ENCODE results near the gene ZC3H15.

ZC3H15 gene

DNA sequence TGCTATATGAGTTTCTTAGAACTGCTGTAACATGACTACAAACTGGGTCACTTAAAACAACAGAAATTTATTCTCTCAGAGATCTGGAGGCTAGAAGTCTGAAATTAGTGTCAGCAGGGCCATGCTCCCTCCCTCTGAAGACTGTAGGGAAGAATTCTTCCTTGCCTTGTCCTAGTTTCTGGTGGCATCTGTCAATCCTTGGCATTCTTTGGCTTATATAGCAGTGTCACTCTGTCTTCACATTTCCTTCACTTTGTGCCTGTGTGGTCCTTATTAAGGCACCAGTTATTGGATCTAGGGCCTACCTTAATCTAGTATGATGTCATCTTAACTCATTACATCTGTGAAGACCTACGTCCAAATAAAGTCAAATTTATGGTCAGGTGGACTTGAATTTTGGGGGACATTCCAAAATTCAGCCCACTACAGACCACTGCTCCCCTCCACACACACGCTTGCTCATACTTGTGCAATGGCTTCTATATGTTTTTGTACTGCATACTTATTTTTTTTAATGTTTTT, 7.6 kb downstream of the ZC3H15 start:
- H3K4me1 ChIP-seq (ENCODE audit: control insufficient read depth, insufficient read depth, low read length, poor library complexity, severe bottlenecking), result peaks cover 13% of the 10 kb centered on the region
- no peak overlapping the region for H3K4me3 ChIP-seq (ENCODE audit: extremely low read depth, insufficient read depth, low read length, poor library complexity, severe bottlenecking)
- peaks cover 27% of the 10 kb centered on the region for H3K36me3 ChIP-seq (ENCODE audit: control insufficient read depth, insufficient read depth, low read length)
- H3K9me3 ChIP-seq (ENCODE audit: control insufficient read depth, low read length), result no peaks in the 10 kb centered on the region
- H3K27ac ChIP-seq (ENCODE audit: low read depth, low read length, severe bottlenecking), result no peak overlapping the region
- 100% methylated on average over 1 of the region's 2 CpGs for WGBS, 2 experiments (ENCODE audit: insufficient coverage in 2 of 2)

DNA sequence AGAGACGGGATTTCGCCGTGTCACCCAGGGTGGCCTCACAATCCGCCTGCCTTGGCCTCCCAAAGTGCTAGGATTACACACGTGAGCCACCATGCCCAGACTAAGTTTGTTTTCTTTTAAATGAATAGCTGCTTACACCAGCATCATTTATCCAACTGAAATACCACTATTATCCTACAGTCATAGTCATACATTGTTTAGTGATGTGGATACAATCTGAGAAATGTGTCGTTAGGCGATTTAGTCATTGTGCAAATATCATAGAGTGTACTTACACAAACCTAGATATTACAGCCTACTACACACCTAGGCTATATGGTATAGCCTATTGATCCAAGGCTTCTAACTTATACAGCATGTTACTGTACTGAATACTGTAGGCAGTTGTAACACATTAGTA, 10.3 kb downstream of the ZC3H15 start:
- H3K36me3 ChIP-seq (ENCODE audit: control insufficient read depth, insufficient read depth, low read length), result peaks cover 47% of the 10 kb centered on the region
- WGBS, 2 experiments (ENCODE audit: insufficient coverage in 2 of 2), result 88 to 92% methylated on average over 4 to 5 of the region's 7 CpGs

DNA sequence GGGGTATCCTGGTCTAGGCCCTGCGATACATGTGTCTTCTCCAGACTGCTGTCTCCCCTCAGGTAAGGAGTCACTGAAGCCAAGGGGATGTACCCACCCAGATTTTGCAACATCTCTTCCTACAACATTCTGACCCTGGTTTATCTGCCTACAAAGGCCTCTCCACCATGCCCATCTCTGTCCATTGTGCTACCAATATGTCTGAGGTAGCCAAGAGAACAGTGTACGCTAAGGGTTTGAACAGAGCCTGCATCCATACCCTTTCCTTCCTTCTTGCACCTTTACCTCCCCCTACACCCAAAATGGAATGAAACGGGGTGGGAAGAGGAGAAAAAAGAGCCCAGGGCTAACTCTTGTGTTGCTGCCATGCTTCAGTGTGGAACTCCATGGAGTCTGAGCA, 11.9 kb downstream of the ZC3H15 start:
- Histone ChIP-seq H3K27ac (ENCODE audit: low read depth, low read length, severe bottlenecking) (no peak overlapping the region), H3K9me3 (ENCODE audit: control insufficient read depth, low read length) (no peaks in the 10 kb centered on the region), H3K36me3 (ENCODE audit: control insufficient read depth, insufficient read depth, low read length) (peaks cover 51% of the 10 kb centered on the region), H3K4me3 (ENCODE audit: extremely low read depth, insufficient read depth, low read length, poor library complexity, severe bottlenecking) (no peak overlapping the region), H3K4me1 (ENCODE audit: control insufficient read depth, insufficient read depth, low read length, poor library complexity, severe bottlenecking) (no peaks in the 10 kb centered on the region)
- WGBS, 2 experiments (ENCODE audit: insufficient coverage in 2 of 2), result 100% methylated on average over 1 to 2 of the region's 3 CpGs

More for the DNA sequence above, 10.3 kb downstream of the ZC3H15 start:
- Histone ChIP-seq H3K4me1 (ENCODE audit: control insufficient read depth, insufficient read depth, low read length, poor library complexity, severe bottlenecking) (peaks cover 1% of the 10 kb centered on the region), H3K27ac (ENCODE audit: low read depth, low read length, severe bottlenecking) (no peak overlapping the region), H3K4me3 (ENCODE audit: extremely low read depth, insufficient read depth, low read length, poor library complexity, severe bottlenecking) (no peak overlapping the region), H3K9me3 (ENCODE audit: control insufficient read depth, low read length) (no peaks in the 10 kb centered on the region)

DNA sequence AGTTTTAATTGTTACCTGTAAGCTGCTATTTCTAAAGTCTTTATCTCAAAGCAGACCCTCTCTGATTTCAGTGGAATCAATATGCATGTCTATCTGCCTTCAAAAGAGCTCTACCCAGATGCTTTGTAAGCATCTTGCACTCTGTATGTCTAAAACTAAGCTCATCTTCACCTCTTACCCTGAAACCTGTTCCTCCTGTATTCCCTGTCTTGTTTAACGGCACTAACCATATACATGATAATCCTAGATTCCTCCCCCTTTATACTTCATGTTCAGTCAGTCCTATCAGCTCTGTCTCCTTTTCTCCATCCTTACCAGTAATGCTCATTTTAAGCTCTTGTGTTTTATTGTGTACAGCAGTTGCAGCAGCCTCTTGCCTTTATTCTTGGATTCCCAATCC, 12.8 kb downstream of the ZC3H15 start:
- H3K9me3 ChIP-seq (ENCODE audit: control insufficient read depth, low read length), result no peaks in the 10 kb centered on the region
- H3K4me1 ChIP-seq (ENCODE audit: control insufficient read depth, insufficient read depth, low read length, poor library complexity, severe bottlenecking), result no peaks in the 10 kb centered on the region
- H3K36me3 ChIP-seq (ENCODE audit: control insufficient read depth, insufficient read depth, low read length), result peaks cover 58% of the 10 kb centered on the region
- H3K27ac ChIP-seq (ENCODE audit: low read depth, low read length, severe bottlenecking), result no peak overlapping the region
- WGBS, 2 experiments (ENCODE audit: insufficient coverage in 2 of 2), result 87 to 100% methylated on average over 1 of the region's 1 CpG
- no peak overlapping the region for H3K4me3 ChIP-seq (ENCODE audit: extremely low read depth, insufficient read depth, low read length, poor library complexity, severe bottlenecking)

DNA sequence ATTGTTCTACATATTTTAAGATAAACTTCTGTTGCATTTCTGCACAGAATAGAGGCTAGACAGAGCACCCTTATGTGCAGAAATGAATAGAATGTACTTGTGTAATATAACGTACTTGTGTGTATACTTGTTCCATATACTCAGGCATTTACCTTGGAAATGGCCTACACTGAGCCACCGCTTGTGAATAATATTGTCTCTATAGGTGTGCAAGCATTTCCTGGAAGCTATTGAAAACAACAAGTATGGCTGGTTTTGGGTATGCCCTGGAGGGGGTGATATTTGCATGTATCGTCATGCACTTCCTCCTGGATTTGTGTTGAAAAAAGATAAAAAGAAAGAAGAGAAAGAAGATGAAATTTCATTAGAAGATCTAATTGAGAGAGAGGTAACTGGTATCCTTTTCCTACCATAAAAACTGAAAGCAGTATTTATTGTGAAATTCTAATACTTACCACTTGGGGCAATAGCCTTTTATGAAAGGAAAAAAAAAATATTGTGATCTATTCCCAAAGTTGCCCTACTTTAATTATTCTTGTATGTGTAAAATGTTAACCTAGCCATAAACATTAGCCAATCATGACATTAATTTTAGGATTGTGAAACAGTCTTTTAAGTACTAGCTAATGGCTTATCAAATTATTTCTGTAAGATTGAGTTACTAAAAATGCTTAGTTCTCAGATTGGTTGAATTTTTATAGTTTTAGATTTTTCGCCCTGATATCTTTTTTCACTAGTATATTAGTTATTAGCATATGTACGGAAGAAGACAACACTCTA, 18.0 kb downstream of the ZC3H15 start:
- no peak overlapping the region for H3K27ac ChIP-seq (ENCODE audit: low read depth, low read length, severe bottlenecking)
- WGBS, 2 experiments (ENCODE audit: insufficient coverage in 2 of 2), result 80 to 100% methylated on average over 1 of the region's 5 CpGs
- H3K9me3 ChIP-seq (ENCODE audit: control insufficient read depth, low read length), result no peaks in the 10 kb centered on the region
- H3K36me3 ChIP-seq (ENCODE audit: control insufficient read depth, insufficient read depth, low read length), result peaks cover 71% of the 10 kb centered on the region
- no peaks in the 10 kb centered on the region for H3K4me1 ChIP-seq (ENCODE audit: control insufficient read depth, insufficient read depth, low read length, poor library complexity, severe bottlenecking)
- no peak overlapping the region for H3K4me3 ChIP-seq (ENCODE audit: extremely low read depth, insufficient read depth, low read length, poor library complexity, severe bottlenecking)

DNA sequence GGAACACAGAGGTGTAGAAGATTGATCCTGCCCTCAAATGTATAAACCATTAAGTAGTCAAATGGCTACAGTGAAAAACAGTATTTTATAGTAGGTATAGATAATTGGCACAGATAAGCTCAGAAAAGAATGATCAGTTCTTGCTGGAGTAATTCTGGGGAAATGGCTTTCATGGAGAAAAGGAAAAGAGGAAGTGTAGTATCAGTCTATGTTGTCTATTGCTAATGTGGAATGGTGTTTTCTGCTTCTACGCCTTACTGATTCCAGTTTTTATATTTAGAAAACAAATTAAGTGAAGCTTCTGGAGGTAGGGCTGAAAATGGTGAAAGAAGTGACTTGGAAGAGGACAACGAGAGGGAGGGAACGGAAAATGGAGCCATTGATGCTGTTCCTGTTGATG, 22.2 kb downstream of the ZC3H15 start:
- Histone ChIP-seq H3K4me3 (ENCODE audit: extremely low read depth, insufficient read depth, low read length, poor library complexity, severe bottlenecking) (no peak overlapping the region), H3K9me3 (ENCODE audit: control insufficient read depth, low read length) (no peaks in the 10 kb centered on the region), H3K27ac (ENCODE audit: low read depth, low read length, severe bottlenecking) (no peak overlapping the region), H3K4me1 (ENCODE audit: control insufficient read depth, insufficient read depth, low read length, poor library complexity, severe bottlenecking) (no peaks in the 10 kb centered on the region), H3K36me3 (ENCODE audit: control insufficient read depth, insufficient read depth, low read length) (peaks cover 58% of the 10 kb centered on the region)
- 86 to 100% methylated on average over 2 to 3 of the region's 3 CpGs for WGBS, 2 experiments (ENCODE audit: insufficient coverage in 2 of 2)

DNA sequence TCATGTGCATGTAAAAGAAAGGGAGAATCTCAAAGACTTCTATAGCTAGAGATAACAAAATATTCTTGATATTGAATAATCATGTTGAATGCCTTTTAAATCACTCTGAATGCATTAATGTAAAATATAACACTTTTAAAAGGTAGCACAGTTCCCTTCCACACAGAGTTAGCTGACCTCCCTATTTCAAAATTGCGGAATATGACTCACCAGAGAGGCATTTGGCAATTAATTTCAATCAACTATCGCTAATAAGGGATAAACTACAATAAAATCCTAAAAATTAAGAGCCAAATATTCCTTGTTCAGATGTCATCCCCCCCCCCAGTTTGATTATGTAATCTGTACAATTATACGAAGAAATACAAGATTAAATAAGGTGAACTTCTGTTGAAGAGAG, 29.3 kb downstream of the ZC3H15 start:
- peaks cover 21% of the 10 kb centered on the region for H3K36me3 ChIP-seq (ENCODE audit: control insufficient read depth, insufficient read depth, low read length)
- H3K27ac ChIP-seq (ENCODE audit: low read depth, low read length, severe bottlenecking), result no peak overlapping the region
- H3K9me3 ChIP-seq (ENCODE audit: control insufficient read depth, low read length), result no peaks in the 10 kb centered on the region
- peaks cover 12% of the 10 kb centered on the region for H3K4me1 ChIP-seq (ENCODE audit: control insufficient read depth, insufficient read depth, low read length, poor library complexity, severe bottlenecking)
- no peak overlapping the region for H3K4me3 ChIP-seq (ENCODE audit: extremely low read depth, insufficient read depth, low read length, poor library complexity, severe bottlenecking)
- no CpG with 5 or more reads among the region's 3 CpGs for WGBS, 2 experiments (ENCODE audit: insufficient coverage in 2 of 2)

DNA sequence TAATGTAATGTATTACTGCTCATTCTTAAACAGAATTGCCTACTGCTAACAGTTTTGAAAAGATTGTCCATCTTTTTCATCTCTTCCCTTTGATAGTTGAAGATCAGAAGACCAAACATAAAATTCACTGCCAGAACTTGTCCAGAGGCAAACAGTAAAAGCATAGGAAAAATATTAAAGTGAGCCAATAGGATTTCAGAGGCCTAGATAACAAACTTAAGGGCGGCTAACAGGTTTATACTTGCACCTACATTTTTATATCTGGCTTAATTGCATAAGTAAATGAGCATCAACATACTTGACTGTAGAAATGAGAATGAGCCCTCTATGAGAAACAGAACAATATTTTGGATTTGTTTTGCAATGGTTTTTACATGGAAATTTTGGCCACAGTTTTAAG, 30.3 kb downstream of the ZC3H15 start:
- Histone ChIP-seq H3K4me3 (ENCODE audit: extremely low read depth, insufficient read depth, low read length, poor library complexity, severe bottlenecking) (no peak overlapping the region), H3K9me3 (ENCODE audit: control insufficient read depth, low read length) (peaks cover 5% of the 10 kb centered on the region), H3K4me1 (ENCODE audit: control insufficient read depth, insufficient read depth, low read length, poor library complexity, severe bottlenecking) (peaks cover 16% of the 10 kb centered on the region), H3K27ac (ENCODE audit: low read depth, low read length, severe bottlenecking) (no peak overlapping the region), H3K36me3 (ENCODE audit: control insufficient read depth, insufficient read depth, low read length) (peaks cover 29% of the 10 kb centered on the region)
- no CpG with 5 or more reads among the region's 1 CpG for WGBS, 2 experiments (ENCODE audit: insufficient coverage in 2 of 2)

DNA sequence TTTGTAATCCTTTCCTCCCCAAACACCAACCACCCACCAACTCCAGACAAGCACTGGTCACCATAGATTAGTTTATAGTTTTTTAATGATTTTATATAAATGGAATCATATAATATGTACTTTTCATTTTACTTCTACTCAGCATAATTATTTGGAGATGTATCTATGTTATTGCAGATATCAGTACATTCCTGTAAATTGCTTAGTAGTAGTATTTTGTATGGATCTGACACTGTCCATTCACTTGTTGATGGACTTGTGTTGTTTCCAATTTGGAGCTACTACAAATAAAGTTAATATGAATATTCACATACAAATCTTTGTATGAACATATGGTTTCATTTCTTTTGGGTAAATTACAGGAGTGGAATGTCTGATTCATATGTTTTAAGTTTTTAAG, 31.0 kb downstream of the ZC3H15 start:
- Histone ChIP-seq H3K9me3 (ENCODE audit: control insufficient read depth, low read length) (peaks cover 5% of the 10 kb centered on the region), H3K36me3 (ENCODE audit: control insufficient read depth, insufficient read depth, low read length) (peaks cover 27% of the 10 kb centered on the region), H3K4me1 (ENCODE audit: control insufficient read depth, insufficient read depth, low read length, poor library complexity, severe bottlenecking) (peaks cover 23% of the 10 kb centered on the region), H3K4me3 (ENCODE audit: extremely low read depth, insufficient read depth, low read length, poor library complexity, severe bottlenecking) (no peak overlapping the region), H3K27ac (ENCODE audit: low read depth, low read length, severe bottlenecking) (no peak overlapping the region)

DNA sequence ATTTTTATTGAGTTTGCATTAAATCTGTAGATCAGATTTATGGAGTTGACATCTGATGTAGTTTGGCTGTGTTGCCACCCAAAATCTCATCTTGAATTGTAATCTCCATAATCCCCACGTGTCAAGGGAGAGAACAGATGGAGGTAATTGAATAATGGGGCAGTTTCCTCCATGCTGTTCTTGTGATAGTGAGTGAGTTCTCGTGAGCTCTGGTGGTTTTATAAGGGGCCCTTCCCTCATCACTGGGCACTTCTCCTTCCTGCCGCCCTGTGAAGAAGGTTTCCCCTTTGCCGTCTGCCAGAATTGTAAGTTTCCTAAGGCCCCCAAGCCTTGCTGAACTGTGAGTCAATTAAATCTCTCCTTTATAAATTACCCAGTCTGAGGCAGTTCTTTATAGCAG, 32.2 kb downstream of the ZC3H15 start:
- Histone ChIP-seq H3K36me3 (ENCODE audit: control insufficient read depth, insufficient read depth, low read length) (peaks cover 23% of the 10 kb centered on the region), H3K27ac (ENCODE audit: low read depth, low read length, severe bottlenecking) (no peak overlapping the region), H3K9me3 (ENCODE audit: control insufficient read depth, low read length) (peaks cover 5% of the 10 kb centered on the region), H3K4me3 (ENCODE audit: extremely low read depth, insufficient read depth, low read length, poor library complexity, severe bottlenecking) (no peak overlapping the region), H3K4me1 (ENCODE audit: control insufficient read depth, insufficient read depth, low read length, poor library complexity, severe bottlenecking) (peaks cover 24% of the 10 kb centered on the region)
- WGBS, 2 experiments (ENCODE audit: insufficient coverage in 2 of 2), result 74 to 92% methylated on average over 2 to 3 of the region's 4 CpGs

DNA sequence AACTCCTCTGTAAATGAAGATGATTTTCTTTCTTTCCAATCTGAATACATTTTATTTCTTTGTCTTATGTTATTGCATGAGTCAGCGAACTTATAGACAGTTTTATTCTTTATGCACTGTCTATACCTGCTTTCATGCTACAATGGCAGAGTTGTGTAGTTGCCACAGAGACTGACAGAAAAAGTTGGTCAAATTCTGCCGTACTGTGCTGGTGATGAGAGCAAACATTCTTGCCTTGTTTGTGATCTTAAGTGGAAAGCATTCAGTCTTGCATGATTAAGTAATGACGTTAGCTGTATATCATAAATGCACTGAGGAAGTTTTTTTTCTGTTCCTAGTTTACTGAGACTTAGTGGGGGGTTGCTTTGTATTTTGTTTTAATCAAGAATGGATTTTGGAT, 32.9 kb downstream of the ZC3H15 start:
- H3K4me3 ChIP-seq (ENCODE audit: extremely low read depth, insufficient read depth, low read length, poor library complexity, severe bottlenecking), result no peak overlapping the region
- peak overlapping the region; percentile 13 for H3K27ac ChIP-seq (ENCODE audit: low read depth, low read length, severe bottlenecking)
- WGBS, 2 experiments (ENCODE audit: insufficient coverage in 2 of 2), result 89 to 92% methylated on average over 1 to 2 of the region's 3 CpGs
- peaks cover 23% of the 10 kb centered on the region for H3K36me3 ChIP-seq (ENCODE audit: control insufficient read depth, insufficient read depth, low read length)
- peaks cover 24% of the 10 kb centered on the region for H3K4me1 ChIP-seq (ENCODE audit: control insufficient read depth, insufficient read depth, low read length, poor library complexity, severe bottlenecking)
- peaks cover 5% of the 10 kb centered on the region for H3K9me3 ChIP-seq (ENCODE audit: control insufficient read depth, low read length)

Data from mesodermal cell (in vitro differentiated cells).